Natural killer cell (primary cell): ENCODE results near the gene NFIC. TPM values are rescaled to one million over a fixed set of nuclear protein-coding genes. Genes with fewer than 3 reads are reported as not detected.
"Not testable (repeated sequence)": the region's sequence is repeated elsewhere in the genome, so short reads cannot be mapped to it uniquely, and the experiment has no call there.

ENCODE experiments used
- ATAC-seq, 3 donors: fragments of 150-1000 bp in 2 of 3; fragments of 200-7000 bp in 1 of 3; cut with Tn5 transposase; 1 replicate in 1 of 3; 2 replicates in 2 of 3; pipeline ENCODE4 v1.10.0; 2021; ENCODE audit warnings: mild to moderate bottlenecking in 2 of 3, moderate library complexity in 2 of 3
- DNase-seq, 2 donors: peaks; one replicate each; pipeline versions ENCODE4 v3.0.0 to v3.0.0-alpha.2; 2013 to 2021; ENCODE audit warnings: mixed read lengths in 1 of 2
- H3K27ac ChIP-seq: one replicate; pipeline ENCODE4 v1.5.1; 2013; ENCODE audit warnings: mild to moderate bottlenecking, low read length
- H3K27me3 ChIP-seq: one replicate; pipeline ENCODE4 v1.6.1; 2013; ENCODE audit warnings: low read length; ENCODE audit not compliant: control insufficient read depth, insufficient read depth
- H3K36me3 ChIP-seq: one replicate; pipeline ENCODE4 v1.6.1; 2013; ENCODE audit warnings: low read length; ENCODE audit not compliant: control insufficient read depth, insufficient read depth
- H3K4me1 ChIP-seq: one replicate; pipeline ENCODE4 v1.6.1; 2013; ENCODE audit warnings: low read length; ENCODE audit not compliant: control insufficient read depth, insufficient read depth
- H3K4me3 ChIP-seq: one replicate; pipeline ENCODE4 v1.5.1; 2013; ENCODE audit warnings: low read length
- H3K9me3 ChIP-seq: one replicate; pipeline ENCODE4 v1.6.1; 2013; ENCODE audit warnings: low read length; ENCODE audit not compliant: control insufficient read depth, insufficient read depth
- H3K27ac Mint-ChIP-seq, 2 donors: one replicate each; pipeline ENCODE4 v1.8.0; 2022; ENCODE audit warnings: mild to moderate bottlenecking in 2 of 2, mixed read lengths in 2 of 2, moderate library complexity in 1 of 2
- H3K27me3 Mint-ChIP-seq, 2 donors: one replicate each; pipeline ENCODE4 v1.8.0; 2022; ENCODE audit warnings: low read depth in 2 of 2, mixed read lengths in 2 of 2
- H3K36me3 Mint-ChIP-seq: one replicate; pipeline ENCODE4 v1.8.0; 2022; ENCODE audit warnings: mixed read lengths
- H3K4me1 Mint-ChIP-seq, 2 donors: one replicate each; pipeline ENCODE4 v1.8.0; 2022; ENCODE audit warnings: mixed read lengths in 2 of 2
- H3K4me3 Mint-ChIP-seq: one replicate; pipeline ENCODE4 v1.8.0; 2022; ENCODE audit warnings: mild to moderate bottlenecking, moderate library complexity, mixed read lengths
- H3K9me3 Mint-ChIP-seq, 2 donors: one replicate each; pipeline ENCODE4 v1.8.0; 2022; ENCODE audit warnings: mixed read lengths in 2 of 2
- WGBS: methylation state at CpG from one replicate; pipeline ENCODE4 v1.1.7; 2013; ENCODE audit warnings: missing lambda C conversion rate; ENCODE audit not compliant: insufficient coverage; 5-methylcytosine and 5-hydroxymethylcytosine counted together
- intact Hi-C: fragments of 100-400 bp; cut with micrococcal nuclease; formaldehyde crosslinking; loops from one replicate; pipeline ENCODE4 v1.14.2; 2022
- total RNA-seq, 4 donors: library from RNA; stranded (reverse); fragments of 120-200 nt in 1 of 4; gene quantifications; one replicate each; pipeline versions ENCODE4 v1.2.3 to v1.2.4, GENCODE V29; 2013 to 2022
- TF ChIP-seq, protein P1 (sequence below): fragments of 200-600 bp; IDR thresholded peaks from one replicate; pipeline ENCODE4 v1.8.0; 2022; ENCODE audit warnings: antibody characterized with exemption

Gene NFIC
- total RNA-seq, 3 donors from 2014 or later (not counting 1 experiment from before 2014, with no cell fraction given) = 18.5 to 22.2 (median 20.6) TPM

GRCh38 chr19:3324405-3324856 lies 42.0 kb upstream of the NFIC start:
- H3K4me1 Mint-ChIP-seq = no peaks in the 10 kb centered on the region
- WGBS = 53% methylated on average over 5 of the region's 5 CpGs
- H3K27ac Mint-ChIP-seq = no peak overlapping the region

GRCh38 chr19:3325451-3325850 lies 40.9 kb upstream of the NFIC start:
- Histone ChIP-seq H3K9me3 (no peaks in the 10 kb centered on the region), H3K27me3 (no peaks in the 10 kb centered on the region), H3K27ac (no peak overlapping the region), H3K4me3 (no peak overlapping the region), H3K36me3 (no peaks in the 10 kb centered on the region), H3K4me1 (no peaks in the 10 kb centered on the region)
- Mint-ChIP-seq H3K27ac (no peak overlapping the region), H3K27me3 (peaks cover 7 to 17% of the 10 kb centered on the region in 2 donors), H3K36me3 (no peaks in the 10 kb centered on the region), H3K4me1 (no peaks in the 10 kb centered on the region), H3K9me3 (no peaks in the 10 kb centered on the region), H3K4me3 (no peak overlapping the region)
- DNase-seq (no peak), ATAC-seq (no peak)
- intact Hi-C loops = no loop called here
- TF ChIP-seq, protein P1, sequence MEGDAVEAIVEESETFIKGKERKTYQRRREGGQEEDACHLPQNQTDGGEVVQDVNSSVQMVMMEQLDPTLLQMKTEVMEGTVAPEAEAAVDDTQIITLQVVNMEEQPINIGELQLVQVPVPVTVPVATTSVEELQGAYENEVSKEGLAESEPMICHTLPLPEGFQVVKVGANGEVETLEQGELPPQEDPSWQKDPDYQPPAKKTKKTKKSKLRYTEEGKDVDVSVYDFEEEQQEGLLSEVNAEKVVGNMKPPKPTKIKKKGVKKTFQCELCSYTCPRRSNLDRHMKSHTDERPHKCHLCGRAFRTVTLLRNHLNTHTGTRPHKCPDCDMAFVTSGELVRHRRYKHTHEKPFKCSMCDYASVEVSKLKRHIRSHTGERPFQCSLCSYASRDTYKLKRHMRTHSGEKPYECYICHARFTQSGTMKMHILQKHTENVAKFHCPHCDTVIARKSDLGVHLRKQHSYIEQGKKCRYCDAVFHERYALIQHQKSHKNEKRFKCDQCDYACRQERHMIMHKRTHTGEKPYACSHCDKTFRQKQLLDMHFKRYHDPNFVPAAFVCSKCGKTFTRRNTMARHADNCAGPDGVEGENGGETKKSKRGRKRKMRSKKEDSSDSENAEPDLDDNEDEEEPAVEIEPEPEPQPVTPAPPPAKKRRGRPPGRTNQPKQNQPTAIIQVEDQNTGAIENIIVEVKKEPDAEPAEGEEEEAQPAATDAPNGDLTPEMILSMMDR = no peak
- WGBS = 81% methylated on average over 1 of the region's 1 CpG

More at GRCh38 chr19:3324405-3324856, 42.0 kb upstream of the NFIC start:
- Histone ChIP-seq H3K27ac (no peak overlapping the region), H3K36me3 (no peaks in the 10 kb centered on the region), H3K4me3 (no peak overlapping the region), H3K4me1 (no peaks in the 10 kb centered on the region), H3K9me3 (no peaks in the 10 kb centered on the region), H3K27me3 (no peaks in the 10 kb centered on the region)
- H3K27me3 Mint-ChIP-seq = peaks cover 12 to 21% of the 10 kb centered on the region in 2 donors
- H3K4me3 Mint-ChIP-seq = no peak overlapping the region
- DNase-seq (peak; percentile 68 to 77), ATAC-seq (peak; percentile 65 to 73 (median 68))
- no peaks in the 10 kb centered on the region for H3K9me3 Mint-ChIP-seq
- TF ChIP-seq, protein P1 = peak; percentile 64
- H3K36me3 Mint-ChIP-seq = no peaks in the 10 kb centered on the region
- intact Hi-C loops = no loop called here

GRCh38 chr19:3328743-3329142 lies 37.6 kb upstream of the NFIC start:
- Histone ChIP-seq H3K4me1 (no peaks in the 10 kb centered on the region), H3K4me3 (no peak overlapping the region), H3K27me3 (no peaks in the 10 kb centered on the region), H3K9me3 (no peaks in the 10 kb centered on the region), H3K36me3 (no peaks in the 10 kb centered on the region), H3K27ac (no peak overlapping the region)
- Mint-ChIP-seq H3K4me3 (no peak overlapping the region), H3K4me1 (no peaks in the 10 kb centered on the region), H3K27me3 (no peaks in the 10 kb centered on the region), H3K27ac (no peak overlapping the region), H3K36me3 (no peaks in the 10 kb centered on the region), H3K9me3 (no peaks in the 10 kb centered on the region)
- intact Hi-C loops = no loop called here
- ATAC-seq = no peak
- WGBS = 83% methylated on average over 1 of the region's 3 CpGs
- TF ChIP-seq, protein P1 = no peak
- no peak for DNase-seq

GRCh38 chr19:3330047-3330446 lies 36.3 kb upstream of the NFIC start:
- no peaks in the 10 kb centered on the region for H3K27me3 ChIP-seq
- no peak overlapping the region for H3K27ac Mint-ChIP-seq
- TF ChIP-seq, protein P1 = no peak
- no peak overlapping the region for H3K27ac ChIP-seq
- peaks cover 0 to 3% of the 10 kb centered on the region in 2 donors for H3K27me3 Mint-ChIP-seq
- H3K4me3 Mint-ChIP-seq = no peak overlapping the region
- no peaks in the 10 kb centered on the region for H3K4me1 ChIP-seq
- H3K4me3 ChIP-seq = no peak overlapping the region
- H3K36me3 ChIP-seq = no peaks in the 10 kb centered on the region
- ATAC-seq = no peak
- no peaks in the 10 kb centered on the region for H3K9me3 Mint-ChIP-seq
- no peak for DNase-seq
- intact Hi-C loops = no loop called here
- 80% methylated on average over 9 of the region's 9 CpGs for WGBS
- no peaks in the 10 kb centered on the region for H3K4me1 Mint-ChIP-seq
- no peaks in the 10 kb centered on the region for H3K9me3 ChIP-seq
- H3K36me3 Mint-ChIP-seq = no peaks in the 10 kb centered on the region

DNA sequence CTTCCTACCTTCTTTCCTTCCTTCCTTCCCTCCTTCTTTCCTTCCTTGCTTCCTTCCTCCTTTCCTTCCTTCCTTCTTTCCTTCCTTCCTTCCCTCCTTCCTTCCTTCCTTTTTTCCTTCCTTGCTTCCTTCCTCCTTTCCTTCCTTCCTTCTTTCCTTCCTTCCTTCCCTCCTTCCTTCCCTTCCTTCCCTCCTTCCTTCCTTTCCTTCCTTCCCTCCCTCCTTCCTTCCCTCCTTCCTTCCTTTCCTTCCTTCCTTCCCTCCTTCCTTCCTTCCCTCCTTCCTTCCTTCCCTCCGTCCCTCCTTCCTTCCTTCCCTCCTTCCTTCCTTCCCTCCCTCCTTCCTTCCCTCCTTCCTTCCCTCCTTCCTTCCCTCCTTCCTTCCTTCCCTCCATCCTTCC lies 34.2 kb upstream of the NFIC start:
- H3K27ac Mint-ChIP-seq, H3K4me3 Mint-ChIP-seq, H3K36me3 Mint-ChIP-seq, DNase-seq, H3K36me3 ChIP-seq, H3K4me1 ChIP-seq, H3K27me3 Mint-ChIP-seq, H3K27me3 ChIP-seq, H3K9me3 ChIP-seq, H3K9me3 Mint-ChIP-seq, intact Hi-C loops, ATAC-seq, H3K4me3 ChIP-seq, H3K27ac ChIP-seq, H3K4me1 Mint-ChIP-seq: not testable (repeated sequence)
- WGBS = 80% methylated on average over 1 of the region's 1 CpG
